ENCODE data around the gene PAPPA. TPM values are rescaled to one million over a fixed set of nuclear protein-coding genes. Genes with fewer than 3 reads are reported as not detected.

The PAPPA gene
- total RNA-seq, 1 experiment from 2014 or later, result 3.9 TPM

DNA sequence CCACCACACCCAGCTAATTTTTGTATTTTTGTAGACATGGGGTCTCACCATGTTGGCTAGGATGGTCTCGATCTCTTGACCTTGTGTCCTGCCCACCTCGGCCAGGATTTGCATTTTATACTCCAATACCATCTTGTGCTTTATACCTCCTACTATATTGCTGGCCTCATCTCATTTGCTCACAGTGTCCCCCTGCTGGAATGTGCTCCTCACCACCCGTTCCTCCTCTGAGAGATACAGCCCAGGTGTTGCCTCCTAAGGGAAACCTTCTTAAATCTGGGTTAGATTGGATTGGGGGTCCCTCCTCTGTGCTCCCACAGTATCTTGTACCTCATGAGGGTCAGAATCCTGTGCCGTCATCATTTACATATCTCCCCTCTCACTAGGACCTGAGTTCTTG is 131.7 kb downstream of the PAPPA start:
- CTCF ChIA-PET, result no interaction called here
- H3K79me2 ChIP-seq (ENCODE audit: low read depth), result no peaks in the 10 kb centered on the region
- no peaks in the 10 kb centered on the region for H3K27me3 ChIP-seq (ENCODE audit: insufficient read depth, low read depth)
- H3K9me2 ChIP-seq (ENCODE audit: insufficient read depth), result no peaks in the 10 kb centered on the region
- H3K27ac ChIP-seq, result no peak overlapping the region
- H3K4me1 ChIP-seq (replicated peaks; ENCODE audit: insufficient read depth), result no peaks in the 10 kb centered on the region
- H3K9me3 ChIP-seq (ENCODE audit: insufficient read depth, low read depth), result no peaks in the 10 kb centered on the region
- no peaks in the 10 kb centered on the region for H4K20me1 ChIP-seq (ENCODE audit: insufficient read depth)
- TF ChIP-seq CTCF (conservative IDR thresholded peaks at IDR 0.05) (no peak), EZH2 (IDR thresholded peaks at IDR 0.05; ENCODE audit: low read depth) (no peak)
- intact Hi-C loops (cut with micrococcal nuclease; ENCODE audit: unreplicated experiment), result loop anchor here (5.0 to 10.0 kb wide), 3 partner anchors 131 to 403 kb away; partner anchors contain the start of gene PAPPA
- H3K4me3 ChIP-seq, result no peak overlapping the region
- no peaks in the 10 kb centered on the region for H3F3A ChIP-seq (ENCODE audit: insufficient read depth, low read depth)
- POLR2A ChIA-PET (ENCODE audit: unreplicated experiment), result no interaction called here
- H2AFZ ChIP-seq, result no peak overlapping the region
- H3K36me3 ChIP-seq (ENCODE audit: low read depth), result no peaks in the 10 kb centered on the region
- no peak overlapping the region for H3K4me2 ChIP-seq
- BruUV-seq (replicated peaks), result no TSS peak
- no peak for DNase-seq

DNA sequence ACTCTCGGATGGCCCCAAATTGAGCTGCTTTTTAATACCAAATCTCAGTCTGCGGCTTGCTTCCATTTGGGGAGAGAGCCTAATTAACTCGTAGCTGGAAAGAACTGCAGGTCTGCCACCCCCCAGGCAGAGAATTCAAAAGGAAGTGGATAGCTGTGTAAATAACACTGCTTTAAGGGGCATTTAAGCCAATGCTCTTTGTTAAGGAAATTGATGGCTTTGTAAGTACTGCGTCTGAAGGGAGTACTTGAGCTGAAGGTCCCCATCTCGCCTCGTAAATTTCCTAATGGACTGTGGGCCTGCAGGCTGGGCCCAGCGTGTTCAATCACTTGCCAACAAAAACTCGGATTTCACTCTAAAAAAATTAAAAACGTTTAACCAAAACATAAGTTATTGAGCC is 132.7 kb downstream of the PAPPA start:
- ChIA-PET CTCF (no interaction called here), POLR2A (ENCODE audit: unreplicated experiment) (no interaction called here)
- no peaks in the 10 kb centered on the region for H3K4me1 ChIP-seq (replicated peaks; ENCODE audit: insufficient read depth)
- intact Hi-C loops (cut with micrococcal nuclease; ENCODE audit: unreplicated experiment), result loop anchor here (5.0 to 10.0 kb wide), 3 partner anchors 131 to 404 kb away; partner anchors contain the start of gene PAPPA
- no peak overlapping the region for H3K4me3 ChIP-seq
- no peaks in the 10 kb centered on the region for H3F3A ChIP-seq (ENCODE audit: insufficient read depth, low read depth)
- no peaks in the 10 kb centered on the region for H4K20me1 ChIP-seq (ENCODE audit: insufficient read depth)
- H3K9me3 ChIP-seq (ENCODE audit: insufficient read depth, low read depth), result no peaks in the 10 kb centered on the region
- DNase-seq, result no peak
- no peak overlapping the region for H2AFZ ChIP-seq
- no peaks in the 10 kb centered on the region for H3K9me2 ChIP-seq (ENCODE audit: insufficient read depth)
- BruUV-seq (replicated peaks), result no TSS peak
- H3K36me3 ChIP-seq (ENCODE audit: low read depth), result no peaks in the 10 kb centered on the region
- H3K4me2 ChIP-seq, result no peak overlapping the region
- H3K79me2 ChIP-seq (ENCODE audit: low read depth), result no peaks in the 10 kb centered on the region
- no peaks in the 10 kb centered on the region for H3K27me3 ChIP-seq (ENCODE audit: insufficient read depth, low read depth)
- TF ChIP-seq EZH2 (IDR thresholded peaks at IDR 0.05; ENCODE audit: low read depth) (no peak), CTCF (conservative IDR thresholded peaks at IDR 0.05) (no peak)
- H3K27ac ChIP-seq, result no peak overlapping the region

DNA sequence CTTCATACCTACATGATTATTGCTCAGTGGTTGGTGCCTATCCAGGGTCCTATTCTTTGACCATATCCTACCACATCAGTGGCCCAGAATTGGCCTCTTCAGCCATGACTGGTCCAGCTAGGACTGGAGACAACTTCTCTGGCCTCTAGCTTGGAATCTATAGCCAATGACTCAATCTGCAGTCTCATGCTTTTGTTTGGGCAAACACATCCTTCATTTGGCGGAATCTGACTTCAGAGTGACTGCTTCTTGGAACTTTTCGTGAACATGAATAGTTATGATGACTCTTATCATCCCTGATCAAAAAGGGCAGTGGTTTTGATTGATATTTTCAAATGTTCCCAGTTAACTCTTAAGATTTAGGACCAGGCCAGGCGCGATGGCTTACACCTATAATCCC is 134.1 kb downstream of the PAPPA start:
- H3K27ac ChIP-seq, result no peak overlapping the region
- POLR2A ChIA-PET (ENCODE audit: unreplicated experiment), result no interaction called here
- no peaks in the 10 kb centered on the region for H4K20me1 ChIP-seq (ENCODE audit: insufficient read depth)
- TF ChIP-seq EZH2 (IDR thresholded peaks at IDR 0.05; ENCODE audit: low read depth) (no peak), CTCF (conservative IDR thresholded peaks at IDR 0.05) (no peak)
- DNase-seq, result no peak
- no peak overlapping the region for H2AFZ ChIP-seq
- no peak overlapping the region for H3K4me2 ChIP-seq
- no peaks in the 10 kb centered on the region for H3K79me2 ChIP-seq (ENCODE audit: low read depth)
- no TSS peak for BruUV-seq (replicated peaks)
- H3K9me2 ChIP-seq (ENCODE audit: insufficient read depth), result no peaks in the 10 kb centered on the region
- no peak overlapping the region for H3K4me3 ChIP-seq
- intact Hi-C loops (cut with micrococcal nuclease; ENCODE audit: unreplicated experiment), result loop anchor here (5.0 to 10.0 kb wide), 3 partner anchors 133 to 405 kb away; partner anchors contain the start of gene PAPPA
- H3K9me3 ChIP-seq (ENCODE audit: insufficient read depth, low read depth), result no peaks in the 10 kb centered on the region
- H3K27me3 ChIP-seq (ENCODE audit: insufficient read depth, low read depth), result no peaks in the 10 kb centered on the region
- no peaks in the 10 kb centered on the region for H3F3A ChIP-seq (ENCODE audit: insufficient read depth, low read depth)
- H3K36me3 ChIP-seq (ENCODE audit: low read depth), result no peaks in the 10 kb centered on the region
- CTCF ChIA-PET, result no interaction called here
- no peaks in the 10 kb centered on the region for H3K4me1 ChIP-seq (replicated peaks; ENCODE audit: insufficient read depth)

Data from PC-9 (cell line).